ENCODE data around the gene GLUD1. TPM values are rescaled to one million over a fixed set of nuclear protein-coding genes. Genes with fewer than 3 reads are reported as not detected.

Gene GLUD1
- polyA plus RNA-seq, 2 of the 4 experiments (the other 2 are of a cell fraction), result 74.4 to 117 TPM

DNA sequence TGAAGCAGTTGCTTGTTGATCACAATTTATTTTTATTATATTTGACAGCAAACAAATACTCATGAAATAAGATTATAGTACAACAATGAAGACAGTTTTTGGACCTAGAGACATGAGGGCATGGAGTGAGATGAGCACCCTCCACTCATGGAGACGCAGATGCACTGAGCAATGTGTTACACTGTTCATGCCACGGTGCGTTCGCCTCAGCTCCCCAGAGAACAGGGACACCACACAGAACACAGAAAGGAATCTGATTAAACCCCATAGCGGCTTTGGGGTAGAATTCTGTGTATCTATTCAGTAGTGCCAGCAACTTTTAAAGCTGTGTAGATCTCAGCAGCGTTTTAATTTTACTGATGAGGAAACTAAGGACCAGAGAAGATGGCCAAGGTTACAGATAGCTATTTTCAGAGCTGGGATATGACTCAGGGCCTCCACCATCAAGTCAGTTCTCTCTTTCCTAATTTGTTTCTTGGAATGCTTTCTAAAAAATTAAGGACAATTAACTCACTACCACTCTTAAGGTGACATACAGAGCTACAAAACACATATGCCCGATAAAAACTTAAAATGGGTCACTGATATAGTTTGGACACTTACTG is 41.0 kb downstream of the GLUD1 start:
- DNase-seq (ENCODE audit: low read depth in 1 of 2, low spot score in 1 of 2) (no peak), ATAC-seq (no peak), FAIRE-seq (no peak)
- no peaks in the 10 kb centered on the region for H3K4me1 ChIP-seq
- TF ChIP-seq HOXA7 (CRISPR knock-in tag; IDR thresholded peaks at IDR 0.05), result no peak
- TF ChIP-seq HOXB13 (CRISPR knock-in tag; IDR thresholded peaks at IDR 0.05; ENCODE audit: low read depth), result no peak
- TF ChIP-seq RFX5 (IDR thresholded peaks at IDR 0.05), result no peak
- no peak for TF ChIP-seq HOXB5 (CRISPR knock-in tag; IDR thresholded peaks at IDR 0.05)
- no peak for TF ChIP-seq EHF (CRISPR knock-in tag; IDR thresholded peaks at IDR 0.05)
- TF ChIP-seq, protein P1, sequence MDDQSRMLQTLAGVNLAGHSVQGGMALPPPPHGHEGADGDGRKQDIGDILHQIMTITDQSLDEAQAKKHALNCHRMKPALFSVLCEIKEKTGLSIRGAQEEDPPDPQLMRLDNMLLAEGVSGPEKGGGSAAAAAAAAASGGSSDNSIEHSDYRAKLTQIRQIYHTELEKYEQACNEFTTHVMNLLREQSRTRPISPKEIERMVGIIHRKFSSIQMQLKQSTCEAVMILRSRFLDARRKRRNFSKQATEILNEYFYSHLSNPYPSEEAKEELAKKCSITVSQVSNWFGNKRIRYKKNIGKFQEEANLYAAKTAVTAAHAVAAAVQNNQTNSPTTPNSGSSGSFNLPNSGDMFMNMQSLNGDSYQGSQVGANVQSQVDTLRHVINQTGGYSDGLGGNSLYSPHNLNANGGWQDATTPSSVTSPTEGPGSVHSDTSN (IDR thresholded peaks at IDR 0.05), result no peak
- TF ChIP-seq NFE2L2 (conservative IDR thresholded peaks at IDR 0.05; ENCODE audit: low read length), result no peak
- TF ChIP-seq, protein P2, sequence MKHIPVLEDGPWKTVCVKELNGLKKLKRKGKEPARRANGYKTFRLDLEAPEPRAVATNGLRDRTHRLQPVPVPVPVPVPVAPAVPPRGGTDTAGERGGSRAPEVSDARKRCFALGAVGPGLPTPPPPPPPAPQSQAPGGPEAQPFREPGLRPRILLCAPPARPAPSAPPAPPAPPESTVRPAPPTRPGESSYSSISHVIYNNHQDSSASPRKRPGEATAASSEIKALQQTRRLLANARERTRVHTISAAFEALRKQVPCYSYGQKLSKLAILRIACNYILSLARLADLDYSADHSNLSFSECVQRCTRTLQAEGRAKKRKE (CRISPR knock-in tag; IDR thresholded peaks at IDR 0.05; ENCODE audit: low read depth), result no peak
- no peak for TF ChIP-seq CHD2 (IDR thresholded peaks at IDR 0.05; ENCODE audit: low read length, partially characterized antibody)
- no peak for TF ChIP-seq ESRRA (IDR thresholded peaks at IDR 0.05; ENCODE audit: borderline replicate concordance, low read length)
- TF ChIP-seq GATA3 (IDR thresholded peaks at IDR 0.05; ENCODE audit: borderline replicate concordance), result no peak
- no peak for TF ChIP-seq RARB (CRISPR knock-in tag; IDR thresholded peaks at IDR 0.05)
- no peak for TF ChIP-seq BHLHE40 (IDR thresholded peaks at IDR 0.05; ENCODE audit: low read depth, low read length)
- TF ChIP-seq SREBF2 (IDR thresholded peaks at IDR 0.05), result no peak
- TF ChIP-seq, protein P3, sequence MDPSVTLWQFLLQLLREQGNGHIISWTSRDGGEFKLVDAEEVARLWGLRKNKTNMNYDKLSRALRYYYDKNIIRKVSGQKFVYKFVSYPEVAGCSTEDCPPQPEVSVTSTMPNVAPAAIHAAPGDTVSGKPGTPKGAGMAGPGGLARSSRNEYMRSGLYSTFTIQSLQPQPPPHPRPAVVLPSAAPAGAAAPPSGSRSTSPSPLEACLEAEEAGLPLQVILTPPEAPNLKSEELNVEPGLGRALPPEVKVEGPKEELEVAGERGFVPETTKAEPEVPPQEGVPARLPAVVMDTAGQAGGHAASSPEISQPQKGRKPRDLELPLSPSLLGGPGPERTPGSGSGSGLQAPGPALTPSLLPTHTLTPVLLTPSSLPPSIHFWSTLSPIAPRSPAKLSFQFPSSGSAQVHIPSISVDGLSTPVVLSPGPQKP (IDR thresholded peaks at IDR 0.05; ENCODE audit: low read depth, low read length), result no peak
- no peak for TF ChIP-seq FOSL2 (IDR thresholded peaks at IDR 0.05)
- TF ChIP-seq FOSL2 (CRISPR knock-in tag; IDR thresholded peaks at IDR 0.05), result no peak
- ChIA-PET CTCF (interaction anchor here (0.7 to 2.2 kb wide), 3 partner anchors 9 to 14 kb away, joined by 3 to 7 read pairs (median 3); no protein-coding TSS in a partner anchor), POLR2A (no interaction called here)
- H3K4me3 ChIP-seq, result no peak overlapping the region
- no peak overlapping the region for H3K4me2 ChIP-seq
- no peak overlapping the region for H3K27ac ChIP-seq
- H3K9me3 ChIP-seq, result no peaks in the 10 kb centered on the region
- WGBS (ENCODE audit: missing lambda C conversion rate), result 96% methylated on average over 7 of the region's 7 CpGs

DNA sequence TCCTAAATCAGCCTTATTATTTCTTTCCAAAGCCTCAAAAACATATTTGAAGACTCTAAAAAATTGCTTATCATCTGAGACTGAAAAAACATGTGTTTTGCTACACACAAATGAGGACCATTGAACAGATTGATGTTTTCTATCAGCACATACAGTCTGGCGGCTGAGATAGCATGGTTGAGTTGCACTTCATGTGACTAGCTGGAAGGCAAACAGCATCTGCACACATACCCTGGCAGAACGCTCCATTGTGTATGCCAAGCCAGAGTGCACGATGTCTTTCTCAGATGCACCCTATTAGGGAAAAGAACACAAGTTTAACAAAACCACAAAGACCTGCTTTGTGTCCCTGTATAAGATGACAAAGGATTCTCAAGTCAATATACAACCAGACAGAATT is 41.5 kb downstream of the GLUD1 start:
- WGBS (ENCODE audit: missing lambda C conversion rate), result 89% methylated on average over 3 of the region's 3 CpGs
- CTCF ChIA-PET, result interaction anchor here (2.2 kb wide), 1 partner anchor 8 kb away, joined by 7 read pairs; no protein-coding TSS in a partner anchor
- POLR2A ChIA-PET, result no interaction called here

More for the DNA sequence above, 41.5 kb downstream of the GLUD1 start:
- TF ChIP-seq, protein P4, sequence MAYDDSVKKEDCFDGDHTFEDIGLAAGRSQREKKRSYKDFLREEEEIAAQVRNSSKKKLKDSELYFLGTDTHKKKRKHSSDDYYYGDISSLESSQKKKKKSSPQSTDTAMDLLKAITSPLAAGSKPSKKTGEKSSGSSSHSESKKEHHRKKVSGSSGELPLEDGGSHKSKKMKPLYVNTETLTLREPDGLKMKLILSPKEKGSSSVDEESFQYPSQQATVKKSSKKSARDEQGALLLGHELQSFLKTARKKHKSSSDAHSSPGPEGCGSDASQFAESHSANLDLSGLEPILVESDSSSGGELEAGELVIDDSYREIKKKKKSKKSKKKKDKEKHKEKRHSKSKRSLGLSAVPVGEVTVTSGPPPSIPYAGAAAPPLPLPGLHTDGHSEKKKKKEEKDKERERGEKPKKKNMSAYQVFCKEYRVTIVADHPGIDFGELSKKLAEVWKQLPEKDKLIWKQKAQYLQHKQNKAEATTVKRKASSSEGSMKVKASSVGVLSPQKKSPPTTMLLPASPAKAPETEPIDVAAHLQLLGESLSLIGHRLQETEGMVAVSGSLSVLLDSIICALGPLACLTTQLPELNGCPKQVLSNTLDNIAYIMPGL (CRISPR knock-in tag; IDR thresholded peaks at IDR 0.05; ENCODE audit: borderline replicate concordance), result no peak
- TF ChIP-seq RCOR1 (IDR thresholded peaks at IDR 0.05; ENCODE audit: low read depth, low read length) (no peak), HOXB13 (CRISPR knock-in tag; IDR thresholded peaks at IDR 0.05; ENCODE audit: low read depth) (no peak), JUN (IDR thresholded peaks at IDR 0.05) (no peak), EP300 (IDR thresholded peaks at IDR 0.05) (no peak), SMC3 (IDR thresholded peaks at IDR 0.05) (no peak), ZC3H11A (IDR thresholded peaks at IDR 0.05) (no peak), POLR2A (IDR thresholded peaks at IDR 0.05; ENCODE audit: low read length) (no peak)
- TF ChIP-seq, protein P5, sequence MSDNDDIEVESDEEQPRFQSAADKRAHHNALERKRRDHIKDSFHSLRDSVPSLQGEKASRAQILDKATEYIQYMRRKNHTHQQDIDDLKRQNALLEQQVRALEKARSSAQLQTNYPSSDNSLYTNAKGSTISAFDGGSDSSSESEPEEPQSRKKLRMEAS (IDR thresholded peaks at IDR 0.05), result no peak
- TF ChIP-seq, protein P3 (IDR thresholded peaks at IDR 0.05; ENCODE audit: low read depth, low read length), result no peak
- H3K4me3 ChIP-seq, result no peak overlapping the region
- H3K9me3 ChIP-seq, result no peaks in the 10 kb centered on the region
- DNase-seq (ENCODE audit: low read depth in 1 of 2, low spot score in 1 of 2) (no peak), ATAC-seq (no peak), FAIRE-seq (no peak)
- H3K4me1 ChIP-seq, result no peaks in the 10 kb centered on the region
- no peak overlapping the region for H3K27ac ChIP-seq
- no peak overlapping the region for H3K4me2 ChIP-seq
